Brain pericyte (primary cell): ENCODE data around the gene MEX3D.
A peak's percentile ranks its signal among the peaks of the same experiment; 100 is the strongest.

Experiments
- DNase-seq: peaks from one replicate; pipeline ENCODE4 v3.0.0-alpha.2; 2012; ENCODE audit warnings: low read depth, low spot score

The MEX3D gene

GRCh38 chr19:1568320-1569019, at the start of gene MEX3D:
MEX3D (minus strand) TSS chr19:1568325; CDS start chr19:1568058, 267 bp downstream.
- DNase-seq: no peak

GRCh38 chr19:1616875-1617274, 48.8 kb upstream of the MEX3D start:
- no peak for DNase-seq

- DNase-seq: no peak
Observed at GRCh38 chr19:1616396-1616795, 48.3 kb upstream of the MEX3D start.

GRCh38 chr19:1615156-1615765, 47.1 kb upstream of the MEX3D start:
- no peak for DNase-seq

- DNase-seq: no peak
Observed at GRCh38 chr19:1613808-1614570, 45.9 kb upstream of the MEX3D start.

GRCh38 chr19:1613146-1613545, 45.0 kb upstream of the MEX3D start:
- DNase-seq: no peak

- DNase-seq: no peak
Observed at GRCh38 chr19:1612114-1613086, 44.3 kb upstream of the MEX3D start.

- DNase-seq: no peak
Observed at GRCh38 chr19:1611353-1611752, 43.2 kb upstream of the MEX3D start.

GRCh38 chr19:1610579-1610978, 42.5 kb upstream of the MEX3D start:
- no peak for DNase-seq

- DNase-seq: no peak
Observed at GRCh38 chr19:1609680-1610474, 41.8 kb upstream of the MEX3D start.

GRCh38 chr19:1609103-1609396, 40.9 kb upstream of the MEX3D start:
- no peak for DNase-seq

- no peak for DNase-seq
Observed at GRCh38 chr19:1608359-1609102, 40.4 kb upstream of the MEX3D start.

- no peak for DNase-seq
Observed at GRCh38 chr19:1606138-1606651, 38.1 kb upstream of the MEX3D start.

- DNase-seq: peak; percentile 91
Observed at GRCh38 chr19:1605236-1606137, 37.4 kb upstream of the MEX3D start, which contains the start of gene UQCR11. UQCR11 (minus strand) TSS chr19:1605462; CDS start chr19:1605409, 53 bp downstream.

GRCh38 chr19:1602091-1602707, 34.1 kb upstream of the MEX3D start:
- no peak for DNase-seq

GRCh38 chr19:1601613-1602064, 33.5 kb upstream of the MEX3D start:
- no peak for DNase-seq

- no peak for DNase-seq
Observed at GRCh38 chr19:1599460-1599846, 31.3 kb upstream of the MEX3D start.

- no peak for DNase-seq
Observed at GRCh38 chr19:1598777-1599459, 30.8 kb upstream of the MEX3D start.
